HEK293 (cell line): ENCODE data around the gene GASK1B.

Experiments
- CTCF ChIA-PET: fragments of 350-600 bp; formaldehyde crosslinking; extraction: SDS; loops from one replicate; lab custom pipeline; 2021; ENCODE audit warnings: antibody characterized with exemption; lab: Yijun Ruan, JAX
- POLR2A ChIA-PET: fragments of 300-600 bp; formaldehyde crosslinking; extraction: SDS; loops from one replicate; lab custom pipeline; 2020; ENCODE audit warnings: antibody characterized with exemption, inconsistent platforms; lab: Yijun Ruan, JAX
- H3K27ac ChIP-seq: fragments of 200-500 bp; sonication (Bioruptor generic); 2 replicates; pipeline ENCODE4 v1.5.1; 2014; ENCODE audit warnings: low read depth, low read length, control low read depth, inconsistent platforms; ENCODE audit errors: extremely low read depth
- H3K36me3 ChIP-seq, 2 experiments: fragments of 200-500 bp in 1 of 2; sonication (Bioruptor generic) in 1 of 2; 1 replicate in 1 of 2; 2 replicates in 1 of 2; pipeline ENCODE4 v1.5.1; 2014 to 2017; ENCODE audit warnings: inconsistent platforms in 2 of 2, low read length in 2 of 2; ENCODE audit not compliant: control insufficient read depth in 2 of 2, insufficient read depth in 1 of 2
- H3K4me1 ChIP-seq: fragments of 200-500 bp; sonication (Bioruptor generic); 2 replicates; pipeline ENCODE4 v1.5.1; 2014; ENCODE audit warnings: mild to moderate bottlenecking, low read length, inconsistent platforms; ENCODE audit not compliant: control insufficient read depth, insufficient read depth
- H3K4me3 ChIP-seq: 2 replicates; pipeline ENCODE4 v1.5.1; 2011; ENCODE audit warnings: low read depth, mild to moderate bottlenecking, control low read depth, low read length, moderate library complexity
- H3K9me3 ChIP-seq: fragments of 200-500 bp; sonication (Bioruptor generic); 2 replicates; pipeline ENCODE4 v1.5.1; 2014; ENCODE audit warnings: low read depth, low read length, inconsistent platforms; ENCODE audit not compliant: control insufficient read depth, insufficient read depth
- REPIN1 ChIP-seq: fragments of 450-650 bp; formaldehyde crosslinking; IDR thresholded peaks from 2 replicates; pipeline ENCODE4 v1.5.1; 2017; ENCODE audit warnings: missing biosample characterization, missing genetic modification characterization, low read depth
- TCF7L2 ChIP-seq: IDR thresholded peaks from 2 replicates; pipeline ENCODE4 v1.6.1; 2011; ENCODE audit warnings: low read depth, mild to moderate bottlenecking, inconsistent platforms, low read length, moderate library complexity, borderline replicate concordance
- ZBTB48 ChIP-seq: fragments of 450-650 bp; formaldehyde crosslinking; IDR thresholded peaks from 2 replicates; pipeline ENCODE4 v1.5.1; 2016; ENCODE audit warnings: missing biosample characterization, missing genetic modification characterization
- ZFP69B ChIP-seq: fragments of 450-650 bp; formaldehyde crosslinking; IDR thresholded peaks from 2 replicates; pipeline ENCODE4 v1.5.1; 2016; ENCODE audit warnings: missing biosample characterization, missing genetic modification characterization
- ZNF10 ChIP-seq: fragments of 450-650 bp; formaldehyde crosslinking; IDR thresholded peaks from 2 replicates; pipeline ENCODE4 v1.5.1; 2017; ENCODE audit warnings: missing biosample characterization, missing genetic modification characterization
- ZNF132 ChIP-seq: fragments of 450-650 bp; formaldehyde crosslinking; IDR thresholded peaks from 2 replicates; pipeline ENCODE4 v1.5.1; 2017; ENCODE audit warnings: missing biosample characterization, missing genetic modification characterization, borderline replicate concordance
- ZNF175 ChIP-seq: fragments of 450-650 bp; formaldehyde crosslinking; IDR thresholded peaks from 2 replicates; pipeline ENCODE4 v1.5.1; 2016; ENCODE audit warnings: missing biosample characterization, missing genetic modification characterization
- ZNF274 ChIP-seq, 2 experiments: fragments of 200-500 bp in 1 of 2; fragments of 450-650 bp in 1 of 2; sonication (Bioruptor generic) in 1 of 2; formaldehyde crosslinking in 1 of 2; IDR thresholded peaks; 2 replicates each; pipeline versions ENCODE4 v1.5.1 to v1.6.1; 2014 to 2016; ENCODE audit warnings: borderline replicate concordance in 1 of 2, inconsistent platforms in 1 of 2, low read length in 1 of 2, missing biosample characterization in 1 of 2, missing genetic modification characterization in 1 of 2
- ZNF311 ChIP-seq: fragments of 450-650 bp; formaldehyde crosslinking; IDR thresholded peaks from 2 replicates; pipeline ENCODE4 v1.5.1; 2017; ENCODE audit warnings: missing biosample characterization, missing genetic modification characterization, borderline replicate concordance
- ZNF555 ChIP-seq: fragments of 450-650 bp; formaldehyde crosslinking; conservative IDR thresholded peaks from 2 replicates; pipeline ENCODE4 v1.5.1; 2017; ENCODE audit warnings: missing biosample characterization, mild to moderate bottlenecking, missing genetic modification characterization, inconsistent platforms
- ZNF560 ChIP-seq: fragments of 450-650 bp; formaldehyde crosslinking; IDR thresholded peaks from 2 replicates; pipeline ENCODE4 v1.5.1; 2017; ENCODE audit warnings: missing biosample characterization, missing genetic modification characterization, borderline replicate concordance
- TF ChIP-seq, protein P1 (sequence below): fragments of 450-650 bp; formaldehyde crosslinking; conservative IDR thresholded peaks from 2 replicates; pipeline ENCODE4 v1.5.1; 2016; ENCODE audit warnings: low read depth, missing biosample characterization, missing genetic modification characterization
- TF ChIP-seq, protein P2 (sequence below): fragments of 450-650 bp; formaldehyde crosslinking; IDR thresholded peaks from 2 replicates; pipeline ENCODE4 v1.5.1; 2016; ENCODE audit warnings: missing biosample characterization, missing genetic modification characterization, borderline replicate concordance
- TF ChIP-seq, protein P3 (sequence below): fragments of 450-650 bp; formaldehyde crosslinking; IDR thresholded peaks from 2 replicates; pipeline ENCODE4 v1.5.1; 2017; ENCODE audit warnings: missing biosample characterization, missing genetic modification characterization
- TF ChIP-seq, protein P4 (sequence below): fragments of 450-650 bp; formaldehyde crosslinking; IDR thresholded peaks from 2 replicates; pipeline ENCODE4 v1.5.1; 2016; ENCODE audit warnings: missing biosample characterization, missing genetic modification characterization, low read depth
- TF ChIP-seq, protein P5 (sequence below): fragments of 450-650 bp; formaldehyde crosslinking; IDR thresholded peaks from 2 replicates; pipeline ENCODE4; 2016; ENCODE audit warnings: missing biosample characterization, missing genetic modification characterization
- TF ChIP-seq, protein P6 (sequence below): fragments of 450-650 bp; formaldehyde crosslinking; IDR thresholded peaks from 2 replicates; pipeline ENCODE4 v1.5.1; 2017; ENCODE audit warnings: missing biosample characterization, missing genetic modification characterization
- TF ChIP-seq, protein P7 (sequence below): fragments of 450-650 bp; formaldehyde crosslinking; IDR thresholded peaks from 2 replicates; pipeline ENCODE4 v1.5.1; 2016; ENCODE audit warnings: missing biosample characterization, missing genetic modification characterization

Gene GASK1B

DNA sequence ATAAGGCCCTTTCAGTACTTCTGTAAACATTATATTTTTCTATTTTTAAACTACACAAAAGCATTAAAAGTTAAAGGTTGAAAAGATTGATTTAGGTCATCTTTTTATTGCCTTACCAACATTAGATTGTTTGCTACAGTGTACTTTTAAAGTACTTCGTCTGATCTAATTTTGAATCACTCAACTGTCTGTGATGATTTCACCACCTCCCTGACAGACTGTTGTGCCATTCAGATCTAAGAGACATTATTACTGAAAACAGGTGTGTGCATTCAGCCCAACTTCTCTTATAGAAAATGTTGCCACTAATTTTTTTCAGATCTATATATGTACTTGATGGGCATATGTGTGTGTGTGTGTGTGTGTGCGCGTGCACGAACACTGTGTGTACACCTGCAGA, 39.3 kb downstream of the GASK1B start (continued):
- no peak for TF ChIP-seq ZBTB48 (tag by site-specific recombination)

DNA sequence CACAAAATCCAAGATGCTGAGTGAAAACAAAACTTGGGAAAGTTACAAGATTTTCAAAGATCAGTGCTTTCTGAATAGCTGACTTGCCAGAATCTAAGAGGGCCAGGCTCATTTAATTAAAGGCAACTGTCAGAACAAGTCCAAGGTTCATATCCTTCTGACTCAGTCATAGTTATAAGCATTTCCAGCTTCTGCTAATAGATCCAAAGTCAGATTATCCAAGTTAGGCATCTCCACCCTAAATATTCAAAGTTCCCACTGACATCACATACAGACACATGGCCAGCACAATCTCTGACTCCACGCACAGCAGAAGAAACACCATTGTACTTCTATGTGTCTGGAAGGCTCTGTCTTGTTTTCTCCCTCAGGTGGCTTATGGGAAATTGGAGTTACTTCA, 41.8 kb downstream of the GASK1B start:
- no peaks in the 10 kb centered on the region for H3K9me3 ChIP-seq
- no peaks in the 10 kb centered on the region for H3K4me1 ChIP-seq
- no peak for TF ChIP-seq ZNF311 (tag by site-specific recombination)
- no peak for TF ChIP-seq TCF7L2
- TF ChIP-seq, protein P1, sequence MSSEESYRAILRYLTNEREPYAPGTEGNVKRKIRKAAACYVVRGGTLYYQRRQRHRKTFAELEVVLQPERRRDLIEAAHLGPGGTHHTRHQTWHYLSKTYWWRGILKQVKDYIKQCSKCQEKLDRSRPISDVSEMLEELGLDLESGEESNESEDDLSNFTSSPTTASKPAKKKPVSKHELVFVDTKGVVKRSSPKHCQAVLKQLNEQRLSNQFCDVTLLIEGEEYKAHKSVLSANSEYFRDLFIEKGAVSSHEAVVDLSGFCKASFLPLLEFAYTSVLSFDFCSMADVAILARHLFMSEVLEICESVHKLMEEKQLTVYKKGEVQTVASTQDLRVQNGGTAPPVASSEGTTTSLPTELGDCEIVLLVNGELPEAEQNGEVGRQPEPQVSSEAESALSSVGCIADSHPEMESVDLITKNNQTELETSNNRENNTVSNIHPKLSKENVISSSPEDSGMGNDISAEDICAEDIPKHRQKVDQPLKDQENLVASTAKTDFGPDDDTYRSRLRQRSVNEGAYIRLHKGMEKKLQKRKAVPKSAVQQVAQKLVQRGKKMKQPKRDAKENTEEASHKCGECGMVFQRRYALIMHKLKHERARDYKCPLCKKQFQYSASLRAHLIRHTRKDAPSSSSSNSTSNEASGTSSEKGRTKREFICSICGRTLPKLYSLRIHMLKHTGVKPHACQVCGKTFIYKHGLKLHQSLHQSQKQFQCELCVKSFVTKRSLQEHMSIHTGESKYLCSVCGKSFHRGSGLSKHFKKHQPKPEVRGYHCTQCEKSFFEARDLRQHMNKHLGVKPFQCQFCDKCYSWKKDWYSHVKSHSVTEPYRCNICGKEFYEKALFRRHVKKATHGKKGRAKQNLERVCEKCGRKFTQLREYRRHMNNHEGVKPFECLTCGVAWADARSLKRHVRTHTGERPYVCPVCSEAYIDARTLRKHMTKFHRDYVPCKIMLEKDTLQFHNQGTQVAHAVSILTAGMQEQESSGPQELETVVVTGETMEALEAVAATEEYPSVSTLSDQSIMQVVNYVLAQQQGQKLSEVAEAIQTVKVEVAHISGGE: no peak
- no peak for TF ChIP-seq ZNF274 (IDR thresholded peaks at IDR 0.05; ENCODE audit: low read length)
- no peak for TF ChIP-seq ZNF274 (tag by site-specific recombination; IDR thresholded peaks at IDR 0.05; ENCODE audit: borderline replicate concordance)
- no peak for TF ChIP-seq ZNF555 (tag by site-specific recombination)
- TF ChIP-seq ZNF175 (tag by site-specific recombination): no peak
- TF ChIP-seq, protein P2, sequence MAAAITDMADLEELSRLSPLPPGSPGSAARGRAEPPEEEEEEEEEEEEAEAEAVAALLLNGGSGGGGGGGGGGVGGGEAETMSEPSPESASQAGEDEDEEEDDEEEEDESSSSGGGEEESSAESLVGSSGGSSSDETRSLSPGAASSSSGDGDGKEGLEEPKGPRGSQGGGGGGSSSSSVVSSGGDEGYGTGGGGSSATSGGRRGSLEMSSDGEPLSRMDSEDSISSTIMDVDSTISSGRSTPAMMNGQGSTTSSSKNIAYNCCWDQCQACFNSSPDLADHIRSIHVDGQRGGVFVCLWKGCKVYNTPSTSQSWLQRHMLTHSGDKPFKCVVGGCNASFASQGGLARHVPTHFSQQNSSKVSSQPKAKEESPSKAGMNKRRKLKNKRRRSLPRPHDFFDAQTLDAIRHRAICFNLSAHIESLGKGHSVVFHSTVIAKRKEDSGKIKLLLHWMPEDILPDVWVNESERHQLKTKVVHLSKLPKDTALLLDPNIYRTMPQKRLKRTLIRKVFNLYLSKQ (tag by site-specific recombination): no peak
- no peak for TF ChIP-seq ZNF10
- TF ChIP-seq, protein P3, sequence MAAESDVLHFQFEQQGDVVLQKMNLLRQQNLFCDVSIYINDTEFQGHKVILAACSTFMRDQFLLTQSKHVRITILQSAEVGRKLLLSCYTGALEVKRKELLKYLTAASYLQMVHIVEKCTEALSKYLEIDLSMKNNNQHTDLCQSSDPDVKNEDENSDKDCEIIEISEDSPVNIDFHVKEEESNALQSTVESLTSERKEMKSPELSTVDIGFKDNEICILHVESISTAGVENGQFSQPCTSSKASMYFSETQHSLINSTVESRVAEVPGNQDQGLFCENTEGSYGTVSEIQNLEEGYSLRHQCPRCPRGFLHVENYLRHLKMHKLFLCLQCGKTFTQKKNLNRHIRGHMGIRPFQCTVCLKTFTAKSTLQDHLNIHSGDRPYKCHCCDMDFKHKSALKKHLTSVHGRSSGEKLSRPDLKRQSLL (tag by site-specific recombination): no peak
- CTCF ChIA-PET: no interaction called here
- no peak overlapping the region for H3K27ac ChIP-seq
- POLR2A ChIA-PET: no interaction called here
- H3K36me3 ChIP-seq: no peaks in the 10 kb centered on the region
- no peak overlapping the region for H3K4me3 ChIP-seq

DNA sequence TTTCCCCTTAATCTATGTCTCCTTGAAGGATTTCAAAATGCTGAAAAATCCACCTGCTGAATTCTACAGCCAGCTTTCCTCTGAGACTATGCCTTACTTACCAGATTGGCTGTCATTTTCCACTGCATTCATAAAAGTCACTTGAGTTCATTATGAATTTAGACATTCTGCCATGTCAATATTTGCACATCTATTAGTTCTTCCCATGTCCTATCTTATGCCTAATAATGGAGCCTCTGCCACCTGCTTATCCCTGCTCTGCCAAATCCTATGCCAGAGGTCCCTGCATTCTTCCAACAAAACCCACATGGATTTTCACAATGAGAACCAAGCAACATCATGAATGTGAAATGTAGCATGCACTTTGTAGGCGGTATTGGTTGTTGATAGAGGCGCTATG, 42.6 kb downstream of the GASK1B start:
- no peaks in the 10 kb centered on the region for H3K9me3 ChIP-seq
- CTCF ChIA-PET: no interaction called here
- no peaks in the 10 kb centered on the region for H3K4me1 ChIP-seq
- no peak overlapping the region for H3K4me3 ChIP-seq
- H3K36me3 ChIP-seq: no peaks in the 10 kb centered on the region
- no peak overlapping the region for H3K27ac ChIP-seq
- TF ChIP-seq, protein P4, sequence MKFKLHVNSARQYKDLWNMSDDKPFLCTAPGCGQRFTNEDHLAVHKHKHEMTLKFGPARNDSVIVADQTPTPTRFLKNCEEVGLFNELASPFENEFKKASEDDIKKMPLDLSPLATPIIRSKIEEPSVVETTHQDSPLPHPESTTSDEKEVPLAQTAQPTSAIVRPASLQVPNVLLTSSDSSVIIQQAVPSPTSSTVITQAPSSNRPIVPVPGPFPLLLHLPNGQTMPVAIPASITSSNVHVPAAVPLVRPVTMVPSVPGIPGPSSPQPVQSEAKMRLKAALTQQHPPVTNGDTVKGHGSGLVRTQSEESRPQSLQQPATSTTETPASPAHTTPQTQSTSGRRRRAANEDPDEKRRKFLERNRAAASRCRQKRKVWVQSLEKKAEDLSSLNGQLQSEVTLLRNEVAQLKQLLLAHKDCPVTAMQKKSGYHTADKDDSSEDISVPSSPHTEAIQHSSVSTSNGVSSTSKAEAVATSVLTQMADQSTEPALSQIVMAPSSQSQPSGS (tag by site-specific recombination): no peak
- TF ChIP-seq REPIN1 (no peak), ZFP69B (tag by site-specific recombination) (no peak), ZNF132 (tag by site-specific recombination) (no peak), ZNF560 (tag by site-specific recombination) (no peak)
- TF ChIP-seq, protein P5, sequence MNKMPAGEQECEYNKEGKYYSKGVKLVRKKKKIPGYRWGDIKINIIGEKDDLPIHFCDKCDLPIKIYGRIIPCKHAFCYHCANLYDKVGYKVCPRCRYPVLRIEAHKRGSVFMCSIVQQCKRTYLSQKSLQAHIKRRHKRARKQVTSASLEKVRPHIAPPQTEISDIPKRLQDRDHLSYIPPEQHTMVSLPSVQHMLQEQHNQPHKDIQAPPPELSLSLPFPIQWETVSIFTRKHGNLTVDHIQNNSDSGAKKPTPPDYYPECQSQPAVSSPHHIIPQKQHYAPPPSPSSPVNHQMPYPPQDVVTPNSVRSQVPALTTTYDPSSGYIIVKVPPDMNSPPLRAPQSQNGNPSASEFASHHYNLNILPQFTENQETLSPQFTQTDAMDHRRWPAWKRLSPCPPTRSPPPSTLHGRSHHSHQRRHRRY (tag by site-specific recombination): no peak
- TF ChIP-seq, protein P6, sequence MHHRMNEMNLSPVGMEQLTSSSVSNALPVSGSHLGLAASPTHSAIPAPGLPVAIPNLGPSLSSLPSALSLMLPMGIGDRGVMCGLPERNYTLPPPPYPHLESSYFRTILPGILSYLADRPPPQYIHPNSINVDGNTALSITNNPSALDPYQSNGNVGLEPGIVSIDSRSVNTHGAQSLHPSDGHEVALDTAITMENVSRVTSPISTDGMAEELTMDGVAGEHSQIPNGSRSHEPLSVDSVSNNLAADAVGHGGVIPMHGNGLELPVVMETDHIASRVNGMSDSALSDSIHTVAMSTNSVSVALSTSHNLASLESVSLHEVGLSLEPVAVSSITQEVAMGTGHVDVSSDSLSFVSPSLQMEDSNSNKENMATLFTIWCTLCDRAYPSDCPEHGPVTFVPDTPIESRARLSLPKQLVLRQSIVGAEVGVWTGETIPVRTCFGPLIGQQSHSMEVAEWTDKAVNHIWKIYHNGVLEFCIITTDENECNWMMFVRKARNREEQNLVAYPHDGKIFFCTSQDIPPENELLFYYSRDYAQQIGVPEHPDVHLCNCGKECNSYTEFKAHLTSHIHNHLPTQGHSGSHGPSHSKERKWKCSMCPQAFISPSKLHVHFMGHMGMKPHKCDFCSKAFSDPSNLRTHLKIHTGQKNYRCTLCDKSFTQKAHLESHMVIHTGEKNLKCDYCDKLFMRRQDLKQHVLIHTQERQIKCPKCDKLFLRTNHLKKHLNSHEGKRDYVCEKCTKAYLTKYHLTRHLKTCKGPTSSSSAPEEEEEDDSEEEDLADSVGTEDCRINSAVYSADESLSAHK (tag by site-specific recombination): no peak
- TF ChIP-seq, protein P7, sequence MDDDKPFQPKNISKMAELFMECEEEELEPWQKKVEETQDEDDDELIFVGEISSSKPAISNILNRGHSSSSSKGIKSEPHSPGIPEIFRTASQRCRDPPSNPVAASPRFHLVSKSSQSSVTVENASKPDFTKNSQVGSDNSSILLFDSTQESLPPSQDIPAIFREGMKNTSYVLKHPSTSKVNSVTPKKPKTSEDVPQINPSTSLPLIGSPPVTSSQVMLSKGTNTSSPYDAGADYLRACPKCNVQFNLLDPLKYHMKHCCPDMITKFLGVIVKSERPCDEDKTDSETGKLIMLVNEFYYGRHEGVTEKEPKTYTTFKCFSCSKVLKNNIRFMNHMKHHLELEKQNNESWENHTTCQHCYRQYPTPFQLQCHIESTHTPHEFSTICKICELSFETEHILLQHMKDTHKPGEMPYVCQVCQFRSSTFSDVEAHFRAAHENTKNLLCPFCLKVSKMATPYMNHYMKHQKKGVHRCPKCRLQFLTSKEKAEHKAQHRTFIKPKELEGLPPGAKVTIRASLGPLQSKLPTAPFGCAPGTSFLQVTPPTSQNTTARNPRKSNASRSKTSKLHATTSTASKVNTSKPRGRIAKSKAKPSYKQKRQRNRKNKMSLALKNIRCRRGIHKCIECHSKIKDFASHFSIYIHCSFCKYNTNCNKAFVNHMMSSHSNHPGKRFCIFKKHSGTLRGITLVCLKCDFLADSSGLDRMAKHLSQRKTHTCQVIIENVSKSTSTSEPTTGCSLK (tag by site-specific recombination): no peak
- TF ChIP-seq, all 188 proteins: peak for 0
- POLR2A ChIA-PET: no interaction called here
